ENCODE measurements around the gene SINHCAF. TPM values are rescaled to one million over a fixed set of nuclear protein-coding genes. Genes with fewer than 3 reads are reported as not detected.
"Not testable (repeated sequence)": the region's sequence is repeated elsewhere in the genome, so short reads cannot be mapped to it uniquely, and the experiment has no call there.

The SINHCAF gene
- total RNA-seq, 1 donor from 2014 or later: 136 TPM

GRCh38 chr12:31306866-31307265 is 19.1 kb downstream of the SINHCAF start:
- DNase-seq: no peak

GRCh38 chr12:31303466-31303865 is 22.5 kb downstream of the SINHCAF start:
- DNase-seq: no peak

GRCh38 chr12:31301311-31301710 is 24.6 kb downstream of the SINHCAF start:
- DNase-seq: no peak

GRCh38 chr12:31300783-31301182 is 25.2 kb downstream of the SINHCAF start:
- DNase-seq: no peak

- no peak for DNase-seq
Measured at GRCh38 chr12:31300341-31300740, 25.6 kb downstream of the SINHCAF start.

GRCh38 chr12:31298922-31299321 is 27.0 kb downstream of the SINHCAF start:
- no peak for DNase-seq

- no peak for DNase-seq
Measured at GRCh38 chr12:31298515-31298910, 27.4 kb downstream of the SINHCAF start.

GRCh38 chr12:31297572-31298514 is 28.1 kb downstream of the SINHCAF start:
- DNase-seq: no peak

- no peak for DNase-seq
Measured at GRCh38 chr12:31289441-31289840, 36.5 kb downstream of the SINHCAF start.

GRCh38 chr12:31288381-31288780 is 37.6 kb downstream of the SINHCAF start:
- DNase-seq: no peak

- DNase-seq: no peak
Measured at GRCh38 chr12:31280183-31280582, 45.8 kb downstream of the SINHCAF start.

GRCh38 chr12:31279390-31279924 is 46.5 kb downstream of the SINHCAF start:
- DNase-seq: no peak

GRCh38 chr12:31278832-31279231 is 47.1 kb downstream of the SINHCAF start:
- DNase-seq: no peak

- DNase-seq: no peak
Measured at GRCh38 chr12:31278424-31278823, 47.5 kb downstream of the SINHCAF start.

GRCh38 chr12:31277081-31277480 is 48.9 kb downstream of the SINHCAF start:
- DNase-seq: no peak

- no peak for DNase-seq
Measured at GRCh38 chr12:31275491-31275890, 50.5 kb downstream of the SINHCAF start.

GRCh38 chr12:31274520-31275300 is 51.2 kb downstream of the SINHCAF start:
- DNase-seq: peak; percentile 51

GRCh38 chr12:31273794-31274193 is 52.2 kb downstream of the SINHCAF start:
- DNase-seq: not testable (repeated sequence)

GRCh38 chr12:31272607-31273225 is 53.2 kb downstream of the SINHCAF start:
- no peak for DNase-seq

GRCh38 chr12:31267966-31268365 is 58.0 kb downstream of the SINHCAF start:
- DNase-seq: no peak

GRCh38 chr12:31265722-31266121 is 60.2 kb downstream of the SINHCAF start:
- no peak for DNase-seq

GRCh38 chr12:31263661-31264060 is 62.3 kb downstream of the SINHCAF start:
- DNase-seq: peak; percentile 23

- DNase-seq: no peak
Measured at GRCh38 chr12:31261744-31262143, 64.2 kb downstream of the SINHCAF start.
